D721Med (cell line): ENCODE measurements around the gene TMEM165.

Experiments used
- DNase-seq: peaks from one replicate; pipeline ENCODE4 v3.0.0; 2011; ENCODE audit warnings: low spot score; ENCODE audit not compliant: insufficient read length
- FAIRE-seq: peaks from 2 replicates; lab custom pipeline; 2011; peaks lifted over from hg19 to GRCh38; lab: Jason Lieb, UNC
- TF ChIP-seq, protein P1 (sequence below): IDR thresholded peaks from 2 replicates; pipeline ENCODE4 v1.5.1; 2012; ENCODE audit warnings: mild to moderate bottlenecking, control low read depth; ENCODE audit not compliant: insufficient read depth; ENCODE audit errors: missing control alignments

TMEM165 gene

GRCh38 chr4:55440786-55441185 is 45.0 kb downstream of the TMEM165 start:
- DNase-seq: no peak
- FAIRE-seq: no peak
- TF ChIP-seq, protein P1, sequence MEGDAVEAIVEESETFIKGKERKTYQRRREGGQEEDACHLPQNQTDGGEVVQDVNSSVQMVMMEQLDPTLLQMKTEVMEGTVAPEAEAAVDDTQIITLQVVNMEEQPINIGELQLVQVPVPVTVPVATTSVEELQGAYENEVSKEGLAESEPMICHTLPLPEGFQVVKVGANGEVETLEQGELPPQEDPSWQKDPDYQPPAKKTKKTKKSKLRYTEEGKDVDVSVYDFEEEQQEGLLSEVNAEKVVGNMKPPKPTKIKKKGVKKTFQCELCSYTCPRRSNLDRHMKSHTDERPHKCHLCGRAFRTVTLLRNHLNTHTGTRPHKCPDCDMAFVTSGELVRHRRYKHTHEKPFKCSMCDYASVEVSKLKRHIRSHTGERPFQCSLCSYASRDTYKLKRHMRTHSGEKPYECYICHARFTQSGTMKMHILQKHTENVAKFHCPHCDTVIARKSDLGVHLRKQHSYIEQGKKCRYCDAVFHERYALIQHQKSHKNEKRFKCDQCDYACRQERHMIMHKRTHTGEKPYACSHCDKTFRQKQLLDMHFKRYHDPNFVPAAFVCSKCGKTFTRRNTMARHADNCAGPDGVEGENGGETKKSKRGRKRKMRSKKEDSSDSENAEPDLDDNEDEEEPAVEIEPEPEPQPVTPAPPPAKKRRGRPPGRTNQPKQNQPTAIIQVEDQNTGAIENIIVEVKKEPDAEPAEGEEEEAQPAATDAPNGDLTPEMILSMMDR: no peak

- no peak for DNase-seq
- FAIRE-seq: no peak
- TF ChIP-seq, protein P1: no peak
Measured at GRCh38 chr4:55442541-55442940, 46.8 kb downstream of the TMEM165 start.

DNA sequence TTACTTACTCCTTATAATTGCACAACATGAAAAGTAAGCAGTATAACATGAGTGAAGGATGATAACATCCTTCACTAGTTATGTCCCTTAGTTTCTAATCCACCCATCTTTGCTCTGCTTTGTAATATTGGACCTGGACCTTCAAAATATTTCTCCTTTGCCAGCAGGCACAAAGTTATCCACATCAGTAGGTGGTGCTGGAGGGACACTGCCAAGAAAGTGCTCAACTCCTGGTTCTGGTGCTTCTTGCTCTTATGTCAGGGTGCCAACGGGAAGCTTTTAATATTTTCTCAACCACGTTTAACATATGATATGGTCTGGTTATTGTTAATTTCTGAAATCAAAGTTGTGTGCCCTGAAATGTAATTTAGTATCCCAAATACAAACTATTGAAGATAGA is 49.1 kb downstream of the TMEM165 start:
- no peak for DNase-seq
- no peak for FAIRE-seq
- TF ChIP-seq, protein P1: peak; percentile 27

GRCh38 chr4:55445921-55446577 is 50.3 kb downstream of the TMEM165 start:
- TF ChIP-seq, protein P1: no peak
- FAIRE-seq (no peak), DNase-seq (no peak)

- FAIRE-seq: peak; percentile 82
- no peak for DNase-seq
- TF ChIP-seq, protein P1: no peak
Measured at GRCh38 chr4:55446578-55446922, 50.8 kb downstream of the TMEM165 start.

GRCh38 chr4:55447108-55447708 is 51.5 kb downstream of the TMEM165 start:
- TF ChIP-seq, protein P1: no peak
- DNase-seq: no peak
- no peak for FAIRE-seq

DNA sequence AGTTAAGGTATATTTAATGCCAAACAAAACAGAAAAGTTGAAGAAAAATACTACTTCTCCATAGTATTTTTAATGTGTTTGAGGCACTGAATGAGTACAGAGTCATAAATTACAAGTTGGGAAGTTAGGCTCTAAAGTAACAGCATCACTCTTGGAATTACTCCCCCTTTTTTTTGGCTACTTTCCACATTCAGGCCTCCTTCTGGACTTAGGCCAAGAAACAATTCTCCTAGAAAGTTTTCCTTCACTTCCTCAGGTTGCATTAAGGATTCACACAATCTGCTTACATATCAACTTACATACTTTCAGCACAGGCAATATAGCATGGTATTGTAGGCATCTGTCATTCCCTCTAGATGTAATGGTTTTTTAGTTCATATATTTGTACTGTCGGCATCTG is 52.1 kb downstream of the TMEM165 start:
- TF ChIP-seq, protein P1: no peak

More for the DNA sequence above, 52.1 kb downstream of the TMEM165 start:
- FAIRE-seq (no peak), DNase-seq (no peak)
